NCI-H774 (cell line): ENCODE results near the gene OR2A2.

Experiments used
- DNase-seq: peaks from one replicate; lab custom pipeline; 2025; lab: John Stamatoyannopoulos, UW

OR2A2 gene

GRCh38 chr7:144142187-144142586 is 32.8 kb downstream of the OR2A2 start:
- no peak for DNase-seq

DNA sequence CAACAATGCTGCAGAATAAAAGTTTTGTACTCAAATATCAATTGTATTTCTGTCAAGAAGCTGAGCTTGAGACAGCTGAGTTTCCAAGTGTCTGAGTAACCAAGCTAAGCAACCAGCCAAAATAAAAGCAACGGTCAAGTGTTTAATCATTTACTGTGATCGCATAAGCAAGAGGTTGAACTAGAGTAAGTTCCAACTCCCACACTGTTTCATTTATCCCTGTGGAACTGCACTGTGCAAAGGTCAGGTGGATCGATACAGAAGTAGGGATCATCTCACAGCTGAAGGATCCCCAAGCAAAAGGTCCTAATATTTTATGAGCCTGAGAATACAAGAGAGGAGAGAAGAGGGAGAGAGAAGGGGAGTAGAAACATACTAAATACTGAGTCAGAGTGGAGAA is 35.0 kb downstream of the OR2A2 start:
- no peak for DNase-seq

GRCh38 chr7:144148224-144148827 is 38.9 kb downstream of the OR2A2 start:
- DNase-seq: no peak

DNA sequence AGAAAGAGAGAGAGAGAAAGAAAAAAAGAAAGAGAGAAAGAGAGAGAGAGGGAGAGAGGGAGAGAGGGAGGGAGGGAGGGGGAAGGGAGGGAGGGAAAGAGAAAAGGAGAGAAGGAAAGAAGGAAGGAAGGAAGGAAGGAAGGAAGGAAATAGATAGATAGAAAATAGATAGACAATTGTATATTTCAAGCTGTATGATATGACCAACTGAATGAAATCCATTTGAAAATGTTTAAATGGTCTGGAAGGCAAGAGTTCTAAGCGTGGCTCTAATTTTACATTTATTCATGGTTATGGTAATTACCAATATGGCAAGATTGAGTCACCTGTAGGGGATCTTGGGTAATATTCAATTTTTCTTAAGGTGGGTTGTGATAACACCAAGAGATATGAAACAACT is 49.5 kb downstream of the OR2A2 start:
- no peak for DNase-seq
